NB4 (cell line): Measurements from ENCODE around the gene FLG.
"Not testable (repeated sequence)": the region's sequence is repeated elsewhere in the genome, so short reads cannot be mapped to it uniquely, and the experiment has no call there.

ENCODE experiments used
- DNase-seq: peaks from one replicate; pipeline ENCODE4 v3.0.0; 2010; ENCODE audit warnings: low read depth
- H3K4me3 ChIP-seq: one replicate; pipeline ENCODE4 v1.5.1; 2011; ENCODE audit warnings: mild to moderate bottlenecking, low read depth, low read length, moderate library complexity

Gene FLG

DNA sequence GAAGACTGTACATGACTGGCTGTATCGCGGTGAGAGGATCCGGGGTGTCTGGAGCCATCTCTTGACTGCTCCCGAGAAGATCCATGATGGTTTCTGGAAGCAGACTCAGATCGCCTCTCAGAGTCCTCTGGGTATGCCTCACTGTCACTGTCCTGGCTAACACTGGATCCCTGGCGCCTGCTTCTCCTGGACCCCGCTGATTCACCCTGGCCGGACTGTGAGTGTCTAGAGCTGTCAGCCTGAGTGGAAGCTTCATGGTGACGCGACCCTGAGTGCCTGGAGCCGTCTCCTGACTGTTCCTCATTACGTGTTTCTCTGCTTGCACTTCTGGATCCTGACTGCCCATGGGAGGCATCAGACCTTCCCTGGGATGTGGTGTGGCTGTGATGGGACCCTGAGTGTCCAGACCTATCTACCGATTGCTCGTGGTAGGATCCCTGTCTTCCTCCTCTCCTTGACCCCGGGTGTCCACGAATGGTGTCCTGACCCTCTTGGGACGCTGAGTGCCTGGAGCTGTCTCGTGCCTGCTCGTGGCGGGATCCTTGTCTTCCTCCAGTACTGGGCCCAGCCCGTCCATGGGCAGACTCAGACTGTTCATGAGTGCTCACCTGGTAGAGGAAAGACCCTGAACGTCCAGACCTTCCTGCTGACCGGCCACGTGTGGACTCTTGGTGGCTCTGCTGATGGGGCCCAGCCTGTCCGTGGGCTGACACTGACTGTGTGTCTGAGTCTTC lies 21.7 kb downstream of the FLG start:
- H3K4me3 ChIP-seq, DNase-seq: not testable (repeated sequence)

DNA sequence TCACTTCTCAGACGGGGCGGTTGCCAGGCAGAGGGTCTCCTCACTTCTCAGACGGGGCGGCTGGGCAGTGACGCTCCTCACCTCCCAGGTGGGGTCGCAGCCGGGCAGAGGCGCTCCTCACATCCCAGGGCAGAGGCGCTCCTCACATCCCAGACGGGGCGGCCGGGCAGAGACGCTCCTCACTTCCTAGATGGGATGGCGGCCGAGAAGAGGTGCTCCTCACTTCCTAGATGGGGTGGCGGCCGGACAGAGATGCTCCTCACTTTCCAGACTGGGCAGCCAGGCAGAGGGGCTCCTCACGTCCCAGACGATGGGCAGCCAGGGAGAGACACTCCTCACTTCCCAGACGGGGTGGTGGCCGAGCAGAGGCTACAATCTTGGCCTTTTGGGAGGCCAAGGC lies 68.6 kb downstream of the FLG start:
- H3K4me3 ChIP-seq = not testable (repeated sequence)

More for the DNA sequence above, 68.6 kb downstream of the FLG start:
- not testable (repeated sequence) for DNase-seq
